Measurements from ENCODE around the gene PSMB3.
A peak's percentile ranks its signal among the peaks of the same experiment; 100 is the strongest.

DNA sequence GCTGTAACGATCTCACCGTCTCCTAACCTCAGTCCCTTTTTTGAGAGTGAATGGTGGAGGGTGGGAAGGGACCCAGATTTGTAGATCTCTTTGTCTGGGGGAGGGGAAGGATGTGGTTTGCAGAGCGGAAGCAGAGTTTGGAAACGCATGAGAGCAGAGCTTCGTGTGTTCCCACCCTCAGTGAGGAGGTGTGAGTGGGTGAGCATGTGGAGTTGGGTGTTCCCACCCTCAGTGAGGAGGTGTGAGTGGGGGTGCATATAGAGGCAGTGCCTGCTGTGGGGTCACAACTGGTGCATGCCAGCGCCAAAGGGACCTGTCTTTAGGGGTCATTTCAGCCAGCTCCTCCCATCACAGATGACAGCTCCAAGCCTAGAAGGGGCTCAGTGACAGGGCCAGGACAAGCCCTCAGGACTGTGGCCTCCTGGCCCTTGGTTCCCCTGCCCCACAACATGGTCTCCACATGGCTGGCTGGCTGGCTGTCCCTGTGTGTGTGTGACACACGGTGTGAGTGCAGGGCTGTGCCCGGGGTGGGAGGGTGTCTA is 24.2 kb upstream of the PSMB3 start:
- TF ChIP-seq, protein P1, sequence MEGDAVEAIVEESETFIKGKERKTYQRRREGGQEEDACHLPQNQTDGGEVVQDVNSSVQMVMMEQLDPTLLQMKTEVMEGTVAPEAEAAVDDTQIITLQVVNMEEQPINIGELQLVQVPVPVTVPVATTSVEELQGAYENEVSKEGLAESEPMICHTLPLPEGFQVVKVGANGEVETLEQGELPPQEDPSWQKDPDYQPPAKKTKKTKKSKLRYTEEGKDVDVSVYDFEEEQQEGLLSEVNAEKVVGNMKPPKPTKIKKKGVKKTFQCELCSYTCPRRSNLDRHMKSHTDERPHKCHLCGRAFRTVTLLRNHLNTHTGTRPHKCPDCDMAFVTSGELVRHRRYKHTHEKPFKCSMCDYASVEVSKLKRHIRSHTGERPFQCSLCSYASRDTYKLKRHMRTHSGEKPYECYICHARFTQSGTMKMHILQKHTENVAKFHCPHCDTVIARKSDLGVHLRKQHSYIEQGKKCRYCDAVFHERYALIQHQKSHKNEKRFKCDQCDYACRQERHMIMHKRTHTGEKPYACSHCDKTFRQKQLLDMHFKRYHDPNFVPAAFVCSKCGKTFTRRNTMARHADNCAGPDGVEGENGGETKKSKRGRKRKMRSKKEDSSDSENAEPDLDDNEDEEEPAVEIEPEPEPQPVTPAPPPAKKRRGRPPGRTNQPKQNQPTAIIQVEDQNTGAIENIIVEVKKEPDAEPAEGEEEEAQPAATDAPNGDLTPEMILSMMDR (IDR thresholded peaks at IDR 0.05; ENCODE audit: insufficient read depth, low read length), result no peak
- peak; percentile 71 for TF ChIP-seq POLR2AphosphoS5 (IDR thresholded peaks at IDR 0.05; ENCODE audit: low read depth)
- peak; percentile 65 for TF ChIP-seq GABPA (IDR thresholded peaks at IDR 0.05; ENCODE audit: low read depth)
- no peak for TF ChIP-seq REST (IDR thresholded peaks at IDR 0.05; ENCODE audit: insufficient replicate concordance, low read depth)
